HepG2 (cell line): ENCODE data around the gene AGER. TPM values are rescaled to one million over a fixed set of nuclear protein-coding genes. Genes with fewer than 3 reads are reported as not detected.
"Not testable (repeated sequence)": the region's sequence is repeated elsewhere in the genome, so short reads cannot be mapped to it uniquely, and the experiment has no call there.

Experiments used
- ATAC-seq: fragments of 200-7000 bp; cut with Tn5 transposase; 3 replicates; pipeline ENCODE4 v1.9.1; 2020; ENCODE audit warnings: mild to moderate bottlenecking, moderate library complexity
- BruUV-seq: library from RNA; stranded (reverse); fragments of 400-500 nt; replicated peaks from 2 replicates; lab custom pipeline; 2021; lab: Mats Ljungman, UMichigan
- CTCF ChIA-PET: fragments of 300-600 bp; formaldehyde crosslinking; extraction: SDS; loops from one replicate; lab custom pipeline; 2021; ENCODE audit warnings: low total read pairs, inconsistent platforms, low intra/inter-chr PET ratio; lab: Yijun Ruan, JAX
- POLR2A ChIA-PET: fragments of 350-600 bp; sonication (Branson Sonifier 250); formaldehyde crosslinking; loops from one replicate; lab custom pipeline; 2020; ENCODE audit warnings: antibody characterized with exemption, inconsistent platforms; lab: Yijun Ruan, JAX
- DNase-seq: peaks from one replicate; pipeline ENCODE4 v3.0.0-alpha.2; 2015; ENCODE audit warnings: low spot score
- FAIRE-seq: peaks from 3 replicates; lab custom pipeline; 2011; peaks lifted over from hg19 to GRCh38; lab: Jason Lieb, UNC
- H2AFZ ChIP-seq: one replicate; pipeline ENCODE4 v1.6.1; 2011; ENCODE audit warnings: low read length, inconsistent platforms
- H3K27ac ChIP-seq: fragments of 300-600 bp; 3 replicates; pipeline ENCODE4 v1.8.0; 2011; ENCODE audit warnings: mixed run types, mild to moderate bottlenecking, mixed read lengths, low read length, inconsistent platforms; ENCODE audit not compliant: insufficient read depth; ENCODE audit errors: extremely low read length
- H3K27me3 ChIP-seq, 2 experiments: fragments of 200-600 bp in 1 of 2; 2 replicates in 1 of 2; 3 replicates in 1 of 2; pipeline versions ENCODE4 v1.6.0 to v1.8.0; 2011; ENCODE audit warnings: low read length in 2 of 2, mild to moderate bottlenecking in 2 of 2, moderate library complexity in 2 of 2, inconsistent platforms in 1 of 2; ENCODE audit not compliant: insufficient read depth in 2 of 2, control insufficient read depth in 1 of 2
- H3K36me3 ChIP-seq, 2 experiments: fragments of 200-600 bp in 1 of 2; replicated peaks in 1 of 2; 2 replicates in 1 of 2; 3 replicates in 1 of 2; pipeline versions ENCODE4 v1.5.1 to v1.8.0; 2011; ENCODE audit warnings: low read length in 2 of 2, inconsistent platforms in 1 of 2; ENCODE audit not compliant: insufficient read depth in 2 of 2, control insufficient read depth in 1 of 2
- H3K4me1 ChIP-seq: 2 replicates; pipeline ENCODE4 v1.5.1; 2012; ENCODE audit warnings: low read length, inconsistent platforms; ENCODE audit not compliant: insufficient read depth
- H3K4me2 ChIP-seq: 2 replicates; pipeline ENCODE4 v1.6.0; 2011; ENCODE audit warnings: low read depth, low read length, inconsistent platforms
- H3K4me3 ChIP-seq, 3 experiments: fragments of 200-600 bp in 1 of 3; sonication (generic), shearing (Covaris generic) in 1 of 3; replicated peaks in 1 of 3; 2 replicates each; pipeline ENCODE4 v1.5.1; 2011 to 2016; ENCODE audit warnings: low read length in 3 of 3, inconsistent platforms in 2 of 3, low read depth in 2 of 3, mild to moderate bottlenecking in 2 of 3, control low read depth in 1 of 3, mixed read lengths in 1 of 3; ENCODE audit not compliant: insufficient read depth in 1 of 3
- H3K79me2 ChIP-seq: one replicate; pipeline ENCODE4 v1.6.1; 2011; ENCODE audit warnings: low read length, inconsistent platforms; ENCODE audit not compliant: insufficient read depth
- H3K9ac ChIP-seq: 2 replicates; pipeline ENCODE4 v1.6.0; 2011; ENCODE audit warnings: mild to moderate bottlenecking, low read depth, low read length, inconsistent platforms; ENCODE audit not compliant: insufficient read depth
- H3K9me3 ChIP-seq: 2 replicates; pipeline ENCODE4 v1.5.1; 2012; ENCODE audit warnings: mild to moderate bottlenecking, low read length
- H4K20me1 ChIP-seq: 2 replicates; pipeline ENCODE4 v1.6.0; 2011; ENCODE audit warnings: inconsistent platforms, mild to moderate bottlenecking, low read length, moderate library complexity; ENCODE audit not compliant: insufficient read depth
- RBFOX2 ChIP-seq: fragments of 200-400 bp; formaldehyde crosslinking; IDR thresholded peaks from 2 replicates; pipeline ENCODE4 v1.6.1; 2017; ENCODE audit warnings: low read depth, mild to moderate bottlenecking, low read length
- SUZ12 ChIP-seq: fragments of 150-350 bp; IDR thresholded peaks from 2 replicates; pipeline ENCODE4 v1.6.1; 2014; ENCODE audit warnings: low read depth, low read length
- ZFP36 ChIP-seq: fragments of 150-350 bp; IDR thresholded peaks from 2 replicates; pipeline ENCODE4 v1.6.1; 2018; ENCODE audit warnings: borderline replicate concordance, low read length, low read depth; ENCODE audit not compliant: partially characterized antibody
- ZFP37 ChIP-seq: sonication (generic); formaldehyde crosslinking; IDR thresholded peaks from 2 replicates; pipeline ENCODE4 v1.4.0; 2020; ENCODE audit warnings: missing genetic modification reagents, borderline replicate concordance
- ZMYM2 ChIP-seq: sonication (generic); formaldehyde crosslinking; IDR thresholded peaks from 2 replicates; pipeline ENCODE4 v1.8.0; 2022; ENCODE audit warnings: mild to moderate bottlenecking, missing genetic modification reagents
- ZNF12 ChIP-seq: sonication (generic); formaldehyde crosslinking; IDR thresholded peaks from 2 replicates; pipeline ENCODE4 v1.5.0; 2020; ENCODE audit warnings: missing genetic modification reagents
- ZNF747 ChIP-seq: sonication (generic); formaldehyde crosslinking; IDR thresholded peaks from 2 replicates; pipeline ENCODE4 v1.8.1; 2023; ENCODE audit warnings: missing genetic modification reagents, mild to moderate bottlenecking, borderline replicate concordance
- ZNF770 ChIP-seq: sonication (generic); formaldehyde crosslinking; IDR thresholded peaks from 2 replicates; pipeline ENCODE4 v1.5.0; 2020; ENCODE audit warnings: mild to moderate bottlenecking, missing genetic modification reagents
- WGBS: methylation state at CpG from one replicate; pipeline ENCODE4 v1.1.6; 2017; ENCODE audit warnings: low lambda C conversion rate; 5-methylcytosine and 5-hydroxymethylcytosine counted together
- in situ Hi-C: cut with HindIII; loops from 2 replicates; pipeline ENCODE4 v1.10.0; 2017; ENCODE audit warnings: low pct_unique_long_range_greater_than_20kb; ENCODE audit not compliant: extremely low pct_ligation_motif_present
- intact Hi-C: fragments of 100-400 bp; cut with micrococcal nuclease; formaldehyde crosslinking; loops from one replicate; pipeline ENCODE4 v1.10.0; 2022; ENCODE audit not compliant: unreplicated experiment
- polyA plus RNA-seq, 8 experiments: library from polyadenylated mRNA; depleted of rRNA in 3 of 8; stranded (reverse) in 7 of 8; unstranded in 1 of 8; fragments of >200 nt; fragmentation: Illumina TruSeq in 4 of 8; extraction: Trizol in 4 of 8; gene quantifications; 2 replicates each; pipeline versions ENCODE4 v1.2.1 to v1.2.3, GENCODE V29; 2011 to 2016; ENCODE audit warnings: low read depth in 4 of 8, missing spikeins in 1 of 8, mixed read lengths in 1 of 8; ENCODE audit not compliant: insufficient read depth in 1 of 8
- total RNA-seq, 5 experiments: library from RNA; depleted of rRNA; stranded (reverse); fragments of >200 nt; fragmentation: Illumina TruSeq; extraction: Trizol; gene quantifications; 2 replicates each; pipeline ENCODE4 v1.2.3, GENCODE V29; 2016; ENCODE audit warnings: low read depth in 1 of 5

The AGER gene
- total and polyA plus RNA-seq, 2 of the 13 experiments (the other 11 are each of a cell fraction or from before 2014, with no cell fraction given) = 1.9 to 5.1 TPM

GRCh38 chr6:32187009-32187709 lies 3.1 kb upstream of the AGER start:
- no peak for TF ChIP-seq ZFP36
- no peak for TF ChIP-seq ZMYM2 (CRISPR knock-in tag)
- no peak for TF ChIP-seq ZFP37 (CRISPR knock-in tag)
- peak; percentile 74; the same call in 1 of the 2 replicates for TF ChIP-seq ZNF770 (CRISPR knock-in tag)
- no peak for TF ChIP-seq ZNF12
- no peak for TF ChIP-seq SUZ12
- no peak for TF ChIP-seq ZNF747 (CRISPR knock-in tag)
- TF ChIP-seq RBFOX2 = peak; percentile 54
- H3K27ac ChIP-seq = no peak overlapping the region
- H3K4me2 ChIP-seq = no peak overlapping the region
- peaks cover 15% of the 10 kb centered on the region for H3K79me2 ChIP-seq
- ChIA-PET CTCF (no interaction called here), POLR2A (interaction anchor here (2.0 to 7.1 kb wide), 3 partner anchors 8 to 59 kb away, joined by 4 to 127 read pairs (median 10); partner anchors contain the start of genes AGPAT1, ATF6B and RNF5)
- BruUV-seq = no TSS peak
- H3K36me3 ChIP-seq = peaks cover 12 to 29% of the 10 kb centered on the region in 2 experiments
- in situ Hi-C loops (no loop called here), intact Hi-C loops (no loop called here)
- H4K20me1 ChIP-seq = no peaks in the 10 kb centered on the region
- no peaks in the 10 kb centered on the region for H3K9me3 ChIP-seq
- no peak for FAIRE-seq
- no peak overlapping the region for H3K9ac ChIP-seq
- H2AFZ ChIP-seq = no peak overlapping the region
- no peak for DNase-seq
- ATAC-seq = no peak
- H3K4me3 ChIP-seq = no peak overlapping the region
- WGBS = 94% methylated on average over 12 of the region's 12 CpGs
- H3K27me3 ChIP-seq = no peaks in the 10 kb centered on the region; a peak in 1 of 5 replicates
- H3K4me1 ChIP-seq = peaks cover 28% of the 10 kb centered on the region

- intact Hi-C loops = not testable (repeated sequence)
These were observed 2.2 kb upstream of the AGER start for GRCh38 chr6:32186151-32186840.

More at GRCh38 chr6:32186151-32186840, 2.2 kb upstream of the AGER start:
- H3K9ac ChIP-seq, BruUV-seq, H3K4me3 ChIP-seq, H2AFZ ChIP-seq, H4K20me1 ChIP-seq, DNase-seq, H3K27ac ChIP-seq, FAIRE-seq, H3K4me2 ChIP-seq, CTCF ChIA-PET, H3K27me3 ChIP-seq, H3K9me3 ChIP-seq, in situ Hi-C loops, ATAC-seq: not testable (repeated sequence)
- 94% methylated on average over 10 of the region's 10 CpGs for WGBS
- H3K36me3 ChIP-seq = peaks cover 16 to 34% of the 10 kb centered on the region in 2 experiments
- H3K79me2 ChIP-seq = peaks cover 15% of the 10 kb centered on the region
- POLR2A ChIA-PET = interaction anchor here (1.0 to 7.1 kb wide), 3 partner anchors 8 to 70 kb away, joined by 4 to 127 read pairs (median 10); partner anchors contain the start of genes AGPAT1 and RNF5
- H3K4me1 ChIP-seq = peaks cover 19% of the 10 kb centered on the region
